Adrenal gland (tissue), 12 donors: ENCODE measurements around the gene EXOC3L2. TPM values are rescaled to one million over a fixed set of nuclear protein-coding genes. Genes with fewer than 3 reads are reported as not detected.
A peak's percentile ranks its signal among the peaks of the same experiment; 100 is the strongest.

ENCODE experiments used
- DNase-seq, 7 donors: peaks; one replicate each; pipeline ENCODE4 v3.0.0-alpha.2; 2019 to 2020
- H3K27ac ChIP-seq, 5 donors: fragments of 200-600 bp; sonication (generic) in 4 of 5; 1 replicate in 3 of 5; 2 replicates in 2 of 5; pipeline versions ENCODE4 v1.5.1 to v1.8.0; 2016 to 2020; ENCODE audit warnings: mild to moderate bottlenecking in 1 of 5
- H3K27me3 ChIP-seq: fragments of 200-600 bp; 2 replicates; pipeline ENCODE4 v1.8.0; 2021
- H3K36me3 ChIP-seq, 2 donors: fragments of 200-600 bp; replicated peaks in 1 of 2; 1 replicate in 1 of 2; 2 replicates in 1 of 2; pipeline versions ENCODE4 v1.5.1 to v1.8.0; 2018 to 2022
- H3K4me1 ChIP-seq, 2 donors: fragments of 200-600 bp; replicated peaks in 1 of 2; 1 replicate in 1 of 2; 2 replicates in 1 of 2; pipeline versions ENCODE4 v1.5.1 to v1.8.0; 2018 to 2021
- H3K4me3 ChIP-seq, 4 donors: fragments of 200-600 bp; sonication (generic) in 3 of 4; one replicate each; pipeline ENCODE4 v1.5.1; 2016 to 2018
- H3K9me3 ChIP-seq, 3 donors: fragments of 200-600 bp; sonication (generic) in 1 of 3; replicated peaks in 1 of 3; 1 replicate in 2 of 3; 2 replicates in 1 of 3; pipeline versions ENCODE4 v1.5.1 to v1.8.0; 2016 to 2021
- CTCF ChIP-seq, 6 experiments: fragments of 450-650 bp in 4 of 6; fragments of 200-600 bp in 2 of 6; sonication (generic) in 1 of 6; IDR thresholded peaks; 1 replicate in 5 of 6; 2 replicates in 1 of 6; pipeline versions ENCODE4 v1.5.1 to v1.8.0; 2016 to 2021; ENCODE audit warnings: antibody characterized with exemption in 6 of 6, mild to moderate bottlenecking in 2 of 6, moderate library complexity in 1 of 6
- POLR2A ChIP-seq, 2 donors: fragments of 450-650 bp; IDR thresholded peaks; one replicate each; pipeline ENCODE4 v1.6.1; 2017; ENCODE audit warnings: antibody characterized with exemption in 2 of 2, mild to moderate bottlenecking in 2 of 2, moderate library complexity in 1 of 2
- WGBS, 4 donors: extraction: QIAGEN DNeasy Blood & Tissue Kit in 2 of 4; methylation state at CpG; one replicate each; pipeline versions ENCODE4 v1.1.5 to v1.1.7; 2013 to 2017; 5-methylcytosine and 5-hydroxymethylcytosine counted together
- intact Hi-C, 2 donors: fragments of 100-400 bp; cut with DNase I; formaldehyde crosslinking; loops; one replicate each; pipeline versions ENCODE4 v1.14.1 to v1.15.0; 2022 to 2023
- polyA plus RNA-seq, 3 donors: library from polyadenylated mRNA; stranded (reverse); fragments of 200-250 nt in 2 of 3; fragments of 350-450 nt in 1 of 3; fragmentation: Illumina TruSeq in 1 of 3; extraction: RNeasy Lipid Tissue Mini Kit (QIAGEN cat#74804) in 1 of 3; gene quantifications; one replicate each; pipeline ENCODE4 v1.2.3, GENCODE V29; 2013 to 2014
- total RNA-seq, 9 donors: library from RNA; depleted of rRNA in 4 of 9; stranded (reverse); fragments of >200 nt in 4 of 9; fragments of 120-200 nt in 1 of 9; fragmentation: NEBNext Ultra II Directional in 1 of 9; extraction: Animal tissue kit (Norgen Biotek cat#: 25700) in 1 of 9; gene quantifications; one replicate each; pipeline versions ENCODE4 v1.1.0 to v1.2.4, GENCODE V29; 2013 to 2023
- donor health status: healthy with polysubstance abuse.
- donor health status: Bipolar disorder and iron deficiency.
- donor health status: DM: yes; HTN: yes; CAD: no.
- donor health status: DM: no; HTN: no; CAD: no.
- donor health status: DM: no; HTN: no; CAD: no.
- donor health status: DM: yes; HTN: yes; CAD: no.

The EXOC3L2 gene
- total and polyA plus RNA-seq, 12 donors = 2.1 to 26.4 (median 16.3) TPM

- H3K4me1 ChIP-seq = peaks cover 11 to 25% of the 10 kb centered on the region in 2 donors
- TF ChIP-seq CTCF (IDR thresholded peaks at IDR 0.05) = no peak
- TF ChIP-seq POLR2A (IDR thresholded peaks at IDR 0.05) = no peak
- intact Hi-C loops = loop anchor here (5.0 to 10.0 kb wide), 2 partner anchors 47 to 85 kb away; no protein-coding TSS in a partner anchor
Measured at GRCh38 chr19:45249261-45250033, 4.2 kb upstream of the EXOC3L2 start.

GRCh38 chr19:45247136-45247535, 1.9 kb upstream of the EXOC3L2 start:
- DNase-seq = no peak

More at GRCh38 chr19:45249261-45250033, 4.2 kb upstream of the EXOC3L2 start:
- H3K4me3 ChIP-seq = no peak overlapping the region
- DNase-seq = no peak
- H3K27me3 ChIP-seq = no peaks in the 10 kb centered on the region
- H3K36me3 ChIP-seq = no peaks in the 10 kb centered on the region
- no peaks in the 10 kb centered on the region for H3K9me3 ChIP-seq
- WGBS, 4 donors = 58 to 67% (median 63%) methylated on average over 10 to 11 of the region's 11 CpGs
- no peak overlapping the region for H3K27ac ChIP-seq

GRCh38 chr19:45245826-45246225, 619 bp upstream of the EXOC3L2 start:
- Histone ChIP-seq H3K4me1 (peaks cover 0 to 8% of the 10 kb centered on the region in 2 donors), H3K9me3 (no peaks in the 10 kb centered on the region)
- 37 to 53% (median 52%) methylated on average over 4 of the region's 4 CpGs for WGBS, 4 donors

More at GRCh38 chr19:45247136-45247535, 1.9 kb upstream of the EXOC3L2 start:
- intact Hi-C loops = no loop called here
- peaks cover 3 to 4% of the 10 kb centered on the region in 2 donors for H3K4me1 ChIP-seq
- H3K36me3 ChIP-seq = no peaks in the 10 kb centered on the region
- TF ChIP-seq POLR2A (IDR thresholded peaks at IDR 0.05) = no peak
- TF ChIP-seq CTCF (IDR thresholded peaks at IDR 0.05) = no peak
- no peak overlapping the region for H3K4me3 ChIP-seq
- no peaks in the 10 kb centered on the region for H3K27me3 ChIP-seq
- H3K27ac ChIP-seq = no peak overlapping the region
- 91 to 97% (median 93%) methylated on average over 8 of the region's 8 CpGs for WGBS, 4 donors
- no peaks in the 10 kb centered on the region for H3K9me3 ChIP-seq

More at GRCh38 chr19:45245826-45246225, 619 bp upstream of the EXOC3L2 start:
- TF ChIP-seq POLR2A (IDR thresholded peaks at IDR 0.05) = no peak
- no peak for TF ChIP-seq CTCF (IDR thresholded peaks at IDR 0.05)
- no peaks in the 10 kb centered on the region for H3K36me3 ChIP-seq
- no peaks in the 10 kb centered on the region for H3K27me3 ChIP-seq
- peak overlapping the region in 4 of 5 donors; percentile 19 to 87 (median 48) for H3K27ac ChIP-seq
- no peak for DNase-seq
- intact Hi-C loops = no loop called here
- peak overlapping the region in 1 of 4 donors; percentile 32 for H3K4me3 ChIP-seq
